AG20443 (cell line): ENCODE results near the gene RXFP4.
"Not testable (repeated sequence)": the region's sequence is repeated elsewhere in the genome, so short reads cannot be mapped to it uniquely, and the experiment has no call there.

Experiments used
- DNase-seq: peaks from one replicate; pipeline ENCODE4 v3.0.0; 2012; ENCODE audit warnings: low spot score, mixed read lengths

Gene RXFP4

GRCh38 chr1:155978325-155978972 lies 37.0 kb downstream of the RXFP4 start, which contains the start of gene ARHGEF2:
Gene ARHGEF2, minus strand, starts transcription at chr1:155978547. Its CDS starts 120 bp downstream, at chr1:155978427.
- peak; percentile 70 for DNase-seq

DNA sequence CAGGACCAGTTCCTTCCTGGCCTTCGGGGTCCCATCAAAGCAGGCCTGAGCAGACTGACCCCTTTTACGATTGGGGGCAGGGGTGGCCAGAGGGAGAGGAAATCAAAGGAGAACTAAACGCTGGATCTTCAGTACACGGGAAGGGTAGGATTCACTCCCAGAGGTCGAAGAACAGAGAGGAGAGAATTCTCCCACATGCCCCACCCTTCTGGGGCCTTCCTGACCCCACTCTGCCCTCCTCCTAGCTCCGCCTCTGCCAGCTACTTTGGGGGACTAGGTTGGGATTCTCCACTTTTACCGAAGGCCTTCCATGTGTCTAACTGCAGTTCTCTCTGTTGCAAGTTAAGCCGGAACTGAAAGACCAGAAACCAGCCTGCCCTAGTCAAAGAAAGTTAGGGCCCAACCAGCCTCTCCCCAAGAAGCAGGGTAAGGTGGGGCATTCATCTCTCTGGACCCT lies 37.6 kb downstream of the RXFP4 start:
- no peak for DNase-seq

- no peak for DNase-seq
Observed at GRCh38 chr1:155979597-155980343, 38.3 kb downstream of the RXFP4 start.

- peak; percentile 78 for DNase-seq
Observed at GRCh38 chr1:155981266-155982088, 40.0 kb downstream of the RXFP4 start.

- DNase-seq: no peak
Observed at GRCh38 chr1:155982106-155982505, 40.7 kb downstream of the RXFP4 start.

DNA sequence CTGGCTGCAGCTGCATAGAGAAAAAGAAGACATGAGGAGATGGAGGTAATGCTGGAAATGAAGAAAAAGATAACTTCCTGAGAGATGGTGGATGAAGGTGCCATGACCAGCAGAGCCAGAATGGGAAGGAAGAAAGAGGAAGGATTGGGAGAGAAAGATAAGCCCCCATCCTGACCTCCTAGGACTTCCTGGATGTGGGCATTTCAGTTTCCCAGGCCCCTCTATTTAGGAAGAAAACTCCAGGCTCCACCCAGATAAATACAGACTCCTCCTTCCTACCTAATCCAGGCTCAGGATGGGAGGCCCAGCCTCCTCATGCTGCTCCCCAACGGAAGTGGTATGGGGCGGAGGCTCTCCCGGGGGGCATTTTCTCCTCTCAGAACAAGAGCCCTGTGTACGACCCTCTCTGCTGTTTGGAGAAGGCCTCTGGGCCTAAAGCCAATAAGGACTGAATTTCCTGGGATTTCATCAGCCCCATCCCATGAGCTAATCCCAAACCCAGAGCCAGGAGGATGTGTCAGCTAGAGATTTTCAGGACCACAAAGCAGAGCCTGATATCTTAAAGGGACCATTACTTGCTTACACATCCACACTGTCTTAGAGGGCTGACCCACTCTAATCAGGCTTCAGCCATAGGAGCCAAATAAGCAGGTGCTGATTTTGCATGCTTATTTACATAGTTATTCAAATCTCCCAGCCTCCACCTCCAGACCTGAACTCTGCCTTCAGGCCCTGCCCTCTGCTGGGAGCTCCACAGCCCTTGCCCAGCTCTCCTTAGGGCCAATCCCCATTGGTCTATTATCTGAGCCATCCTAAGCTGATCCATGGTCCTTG lies 42.0 kb downstream of the RXFP4 start:
- DNase-seq: peak; percentile 89

GRCh38 chr1:155984341-155984740 lies 42.9 kb downstream of the RXFP4 start:
- DNase-seq: no peak

- DNase-seq: not testable (repeated sequence)
Observed at GRCh38 chr1:155984903-155985645, 43.6 kb downstream of the RXFP4 start.

GRCh38 chr1:155989242-155990004 lies 48.0 kb downstream of the RXFP4 start:
- DNase-seq: peak; percentile 83

GRCh38 chr1:155990005-155990739 lies 48.7 kb downstream of the RXFP4 start:
- no peak for DNase-seq
